ENCODE results near the gene FRMD4A.

DNA sequence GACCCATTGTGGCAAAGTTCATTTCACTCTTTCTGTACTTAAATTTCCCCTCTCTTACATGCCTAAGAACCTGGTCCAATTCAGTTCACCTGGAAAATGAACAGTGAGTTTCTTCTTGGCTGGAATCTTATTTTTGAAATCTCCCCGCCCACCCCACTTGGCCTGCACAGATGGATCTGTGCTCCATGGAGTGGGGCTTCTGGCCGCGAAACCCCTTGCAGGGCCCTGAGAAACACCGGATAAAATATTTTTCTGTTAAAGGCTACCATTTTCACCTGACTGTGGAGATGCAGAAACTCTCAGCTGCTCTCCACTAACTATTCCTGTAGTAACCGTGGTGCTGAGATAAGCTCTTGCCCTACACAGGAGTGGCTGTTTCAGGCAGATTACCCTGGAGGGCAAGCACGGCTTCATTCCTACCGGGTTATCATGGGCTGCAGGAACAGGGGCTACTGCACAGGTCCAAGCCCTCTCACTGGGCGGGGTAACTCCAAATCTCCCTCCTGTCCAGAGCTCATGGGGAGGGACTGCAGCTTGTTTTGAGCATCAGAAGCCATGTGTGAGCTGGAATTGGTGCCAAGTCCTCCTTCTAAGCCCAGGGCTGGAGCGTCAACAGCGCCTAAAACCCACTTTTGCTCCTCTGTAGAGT is 625.1 kb downstream of the FRMD4A start:
- TF ChIP-seq, protein P1, sequence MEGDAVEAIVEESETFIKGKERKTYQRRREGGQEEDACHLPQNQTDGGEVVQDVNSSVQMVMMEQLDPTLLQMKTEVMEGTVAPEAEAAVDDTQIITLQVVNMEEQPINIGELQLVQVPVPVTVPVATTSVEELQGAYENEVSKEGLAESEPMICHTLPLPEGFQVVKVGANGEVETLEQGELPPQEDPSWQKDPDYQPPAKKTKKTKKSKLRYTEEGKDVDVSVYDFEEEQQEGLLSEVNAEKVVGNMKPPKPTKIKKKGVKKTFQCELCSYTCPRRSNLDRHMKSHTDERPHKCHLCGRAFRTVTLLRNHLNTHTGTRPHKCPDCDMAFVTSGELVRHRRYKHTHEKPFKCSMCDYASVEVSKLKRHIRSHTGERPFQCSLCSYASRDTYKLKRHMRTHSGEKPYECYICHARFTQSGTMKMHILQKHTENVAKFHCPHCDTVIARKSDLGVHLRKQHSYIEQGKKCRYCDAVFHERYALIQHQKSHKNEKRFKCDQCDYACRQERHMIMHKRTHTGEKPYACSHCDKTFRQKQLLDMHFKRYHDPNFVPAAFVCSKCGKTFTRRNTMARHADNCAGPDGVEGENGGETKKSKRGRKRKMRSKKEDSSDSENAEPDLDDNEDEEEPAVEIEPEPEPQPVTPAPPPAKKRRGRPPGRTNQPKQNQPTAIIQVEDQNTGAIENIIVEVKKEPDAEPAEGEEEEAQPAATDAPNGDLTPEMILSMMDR (IDR thresholded peaks at IDR 0.05), result no peak
- TF ChIP-seq ZFX (IDR thresholded peaks at IDR 0.05; ENCODE audit: borderline replicate concordance), result no peak
